GM19035 (cell line): ENCODE data around the gene TRAF6.
"Not testable (repeated sequence)": the region's sequence is repeated elsewhere in the genome, so short reads cannot be mapped to it uniquely, and the experiment has no call there.

Experiments used
- ATAC-seq: cut with Tn5 transposase; IDR thresholded peaks from one replicate; pipeline ENCODE4 v1.9.1; 2021; ENCODE audit not compliant: unreplicated experiment

Gene TRAF6

DNA sequence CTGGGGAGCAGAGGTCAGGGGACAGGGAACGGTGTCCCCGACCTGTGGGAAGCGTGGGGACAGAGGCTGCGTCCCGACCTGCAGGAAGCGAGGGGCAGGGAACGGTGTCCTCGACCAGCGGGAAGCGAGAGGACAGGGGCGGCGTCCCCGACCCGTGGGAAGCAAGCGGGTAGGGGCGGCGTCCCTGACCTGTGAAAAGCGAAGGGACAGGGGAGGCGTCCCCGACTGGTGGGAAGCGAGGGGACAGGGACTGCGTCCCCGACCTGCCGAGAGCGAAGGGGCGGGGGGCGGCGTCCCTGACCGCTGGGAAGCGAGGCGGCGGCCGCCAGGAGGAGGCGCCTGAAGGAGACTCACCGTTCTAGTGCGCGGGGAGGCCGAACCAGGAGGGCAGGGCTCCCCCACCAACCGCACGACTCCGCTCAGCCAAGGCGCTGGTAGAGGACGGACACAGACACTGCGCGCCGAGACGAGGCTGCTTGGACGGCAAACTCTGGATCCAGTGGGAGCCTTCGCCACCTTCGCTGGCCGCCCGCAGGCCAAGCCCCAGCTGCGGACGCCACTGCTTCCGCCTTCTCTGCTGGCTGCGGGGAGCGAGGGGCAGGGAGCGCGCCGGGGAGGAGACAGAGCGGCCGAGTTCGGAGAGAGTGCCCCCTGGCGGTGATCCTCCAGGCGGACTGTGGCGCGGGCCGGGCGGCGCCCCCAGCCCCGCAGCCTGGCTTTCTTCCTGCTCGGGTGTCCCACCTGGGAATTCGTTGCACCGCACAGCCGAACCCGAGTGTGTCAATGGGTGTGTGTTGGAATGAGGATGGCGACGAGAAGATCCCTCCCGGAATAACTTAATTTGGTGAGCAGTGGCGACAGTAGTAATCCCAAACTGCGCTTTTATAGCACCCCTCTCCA is at the start of gene TRAF6:
Gene TRAF6 (minus strand): TSS at position 579 of the 900 bp plus-strand sequence. CDS start 8,757 bp downstream, outside the sequence.
- ATAC-seq = peak; percentile 99

DNA sequence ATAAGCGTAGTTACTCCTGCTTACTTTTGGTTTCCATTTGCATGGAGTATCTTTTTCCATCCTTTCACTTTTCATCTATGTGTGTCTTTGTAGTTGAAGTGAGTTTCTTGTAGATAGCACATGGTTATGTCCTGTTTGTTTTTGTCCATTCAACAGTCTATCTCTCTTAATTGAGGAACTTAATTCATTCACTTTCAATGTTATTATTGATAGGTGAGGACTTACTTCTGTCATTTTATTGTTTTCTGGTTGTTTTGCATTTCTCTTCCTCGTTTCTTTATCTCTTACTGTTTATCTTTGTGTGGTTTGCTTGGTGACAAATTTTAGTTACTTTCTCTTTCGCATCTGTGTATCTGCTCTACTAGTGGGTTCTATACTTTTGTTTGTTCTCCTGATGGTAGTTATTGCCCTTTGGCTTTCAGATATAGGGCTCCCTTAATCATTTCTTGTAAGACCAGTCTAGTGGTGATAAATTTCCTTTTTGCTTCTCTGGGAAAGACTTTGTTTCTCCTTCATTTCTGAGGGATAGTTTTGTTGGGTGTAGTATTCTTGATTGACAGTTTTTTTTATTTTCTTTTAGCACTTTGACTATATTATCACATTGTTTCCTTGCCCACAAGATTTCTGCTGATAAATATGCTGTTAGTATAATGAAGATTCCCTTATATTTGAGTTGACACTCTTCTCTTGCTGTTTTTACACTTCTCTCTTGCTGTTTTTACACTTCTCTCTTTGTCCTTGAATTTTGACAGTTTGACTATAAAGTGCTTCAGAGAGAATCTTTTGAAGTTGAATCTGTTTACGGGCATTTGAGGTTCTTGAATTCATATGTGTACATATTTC is 48.7 kb upstream of the TRAF6 start:
- peak; percentile 91 for ATAC-seq

DNA sequence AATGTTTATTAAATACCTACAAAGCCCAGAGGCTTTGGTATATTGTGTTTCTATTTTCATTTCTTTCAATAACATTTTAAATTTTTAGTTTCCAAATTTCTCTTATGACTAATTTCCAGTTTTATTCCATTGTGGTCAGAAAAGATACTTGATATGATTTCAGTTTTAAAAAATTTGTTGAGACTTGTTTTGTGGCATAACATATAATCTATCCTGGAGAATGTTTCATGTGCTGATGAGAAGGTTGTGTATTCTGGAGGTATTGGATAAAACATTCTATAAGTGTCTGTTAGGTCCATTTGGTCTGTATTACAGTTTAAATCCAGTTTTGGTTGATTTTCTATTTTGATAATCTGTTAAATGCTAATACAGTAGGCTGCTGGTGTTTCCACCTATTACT is 47.9 kb upstream of the TRAF6 start:
- ATAC-seq = no peak

- ATAC-seq = not testable (repeated sequence)
Observed at GRCh38 chr11:36557390-36557789, 47.3 kb upstream of the TRAF6 start.

DNA sequence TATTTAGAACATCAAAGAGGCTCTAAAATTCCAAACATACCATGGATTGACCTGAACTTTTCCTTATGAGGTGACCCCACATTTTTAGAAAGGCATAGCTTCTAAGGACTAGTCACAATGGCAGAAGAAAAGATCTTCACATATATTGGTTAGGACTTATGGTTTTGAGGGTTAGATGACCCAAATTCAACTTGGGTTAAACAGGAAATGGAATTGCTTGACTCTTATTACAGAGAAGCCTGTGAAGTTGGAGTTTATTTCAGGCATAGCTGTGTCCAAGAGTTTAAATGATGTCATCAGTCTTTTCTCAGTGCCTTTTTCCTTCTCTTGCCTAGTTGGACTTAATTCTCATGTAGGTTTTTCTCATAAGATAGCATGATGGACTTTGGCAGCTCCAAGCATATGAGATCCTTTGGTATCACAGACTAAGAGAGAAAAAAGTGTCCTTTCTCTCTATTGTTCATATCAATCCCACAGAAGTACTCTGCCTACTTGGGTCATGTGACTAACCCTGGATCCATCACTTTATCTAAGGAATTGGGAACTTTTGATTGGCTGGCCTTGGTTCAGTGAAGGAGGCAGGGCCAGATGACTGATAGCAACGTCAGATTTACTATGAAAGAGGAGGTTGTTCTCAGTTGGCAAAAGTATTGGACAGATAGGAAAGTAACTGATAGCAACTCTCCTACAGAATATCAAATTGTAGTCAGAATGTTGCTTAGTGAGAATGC is 40.5 kb upstream of the TRAF6 start:
- ATAC-seq = no peak

- peak; percentile 98 for ATAC-seq
Observed at GRCh38 chr11:36540998-36541397, 30.9 kb upstream of the TRAF6 start.

- no peak for ATAC-seq
Observed at GRCh38 chr11:36534276-36534840, 24.3 kb upstream of the TRAF6 start.

- no peak for ATAC-seq
Observed at GRCh38 chr11:36532941-36533601, 23.0 kb upstream of the TRAF6 start.

DNA sequence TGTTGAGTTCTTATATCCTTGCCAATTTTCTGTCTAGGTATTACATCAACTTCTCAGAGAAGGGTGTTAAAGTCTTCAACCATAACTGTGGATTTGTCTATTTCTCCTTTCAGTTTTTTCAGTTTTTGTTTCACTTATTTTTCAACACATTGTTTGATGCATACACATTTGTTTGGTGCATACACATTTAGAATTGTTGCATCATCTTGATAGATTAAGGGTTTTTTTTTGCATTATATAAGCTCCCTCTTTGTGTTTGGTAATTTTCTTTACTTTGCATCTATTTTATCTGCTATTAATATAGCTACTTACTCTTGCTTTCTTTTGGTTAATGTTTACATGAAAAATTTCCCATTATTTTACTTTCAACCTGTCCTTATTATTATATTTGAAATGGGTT is 20.8 kb upstream of the TRAF6 start:
- no peak for ATAC-seq

- ATAC-seq = no peak
Observed at GRCh38 chr11:36513965-36514364, 3.9 kb upstream of the TRAF6 start.

- ATAC-seq = no peak
Observed at GRCh38 chr11:36512016-36512415, 1.9 kb upstream of the TRAF6 start.

- not testable (repeated sequence) for ATAC-seq
Observed at GRCh38 chr11:36511062-36511461, 990 bp upstream of the TRAF6 start.

DNA sequence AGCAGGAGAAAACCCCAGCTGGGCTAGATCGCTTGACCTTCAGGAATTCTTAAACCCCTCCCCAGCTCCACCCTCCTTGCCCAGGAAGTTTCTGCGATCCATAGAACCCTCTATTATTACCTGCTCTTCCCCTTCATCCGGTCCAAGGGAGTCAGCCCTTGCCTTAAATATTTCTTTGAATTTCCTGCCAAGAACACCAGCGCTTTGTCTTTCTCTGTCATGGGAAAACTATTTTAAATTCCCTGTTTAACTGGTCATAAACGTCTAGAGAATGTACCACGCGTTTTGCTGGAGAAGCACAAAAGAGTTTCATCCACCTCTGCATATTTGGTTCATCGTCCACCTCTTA is 496 bp upstream of the TRAF6 start:
- no peak for ATAC-seq

- peak; percentile 10 for ATAC-seq
Observed at GRCh38 chr11:36509201-36509639, 852 bp downstream of the TRAF6 start.

DNA sequence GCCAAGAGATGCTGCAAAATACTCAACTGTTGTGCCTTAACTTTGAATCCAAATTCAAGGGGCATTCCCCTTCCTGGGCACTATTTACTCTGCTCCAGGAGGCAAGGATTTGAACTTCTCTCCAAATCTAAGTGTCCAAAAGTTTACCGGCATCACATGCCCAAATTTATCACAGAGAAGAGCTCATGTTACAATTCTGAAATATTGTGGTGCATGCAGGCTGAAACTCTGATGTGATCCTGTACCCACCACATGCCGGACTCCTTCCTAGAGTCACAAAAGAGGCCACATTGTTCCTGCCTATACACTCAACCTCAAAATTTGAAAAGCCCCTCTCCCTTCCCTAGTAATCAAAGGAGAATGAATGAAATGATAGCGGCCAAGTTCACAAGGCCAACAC is 1.3 kb downstream of the TRAF6 start:
- no peak for ATAC-seq

DNA sequence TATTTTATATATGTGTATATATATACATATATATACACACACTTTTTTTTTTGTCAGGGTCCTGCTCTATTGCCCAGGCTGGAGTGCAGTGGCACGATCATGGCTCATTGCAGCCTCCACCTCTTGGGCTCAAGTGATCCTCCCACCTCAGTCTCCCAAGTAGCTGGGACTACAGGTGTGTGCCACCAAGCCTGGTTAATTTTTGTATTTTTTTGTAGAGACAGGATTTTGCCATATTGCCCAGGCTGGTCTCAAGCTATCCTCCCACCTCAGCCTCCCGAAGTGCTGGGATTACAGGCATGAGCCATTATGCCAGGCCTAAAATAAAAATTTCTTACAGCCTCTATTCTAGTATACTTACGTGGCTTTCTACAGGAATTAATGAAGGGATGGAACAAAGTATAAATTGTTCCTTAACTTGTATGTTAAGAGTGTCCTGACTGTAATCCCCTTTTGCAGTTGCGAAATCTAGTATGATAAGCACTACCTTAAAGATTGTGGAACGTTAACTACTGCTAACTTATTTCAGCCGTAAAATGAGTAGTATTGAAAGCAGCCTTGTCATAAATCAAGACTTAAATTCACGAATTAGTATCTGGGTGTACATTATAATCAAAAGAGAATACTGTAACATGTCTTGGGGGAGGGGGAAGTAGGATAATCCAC is 2.1 kb downstream of the TRAF6 start:
- no peak for ATAC-seq

- no peak for ATAC-seq
Observed at GRCh38 chr11:36501236-36501635, 8.8 kb downstream of the TRAF6 start.

DNA sequence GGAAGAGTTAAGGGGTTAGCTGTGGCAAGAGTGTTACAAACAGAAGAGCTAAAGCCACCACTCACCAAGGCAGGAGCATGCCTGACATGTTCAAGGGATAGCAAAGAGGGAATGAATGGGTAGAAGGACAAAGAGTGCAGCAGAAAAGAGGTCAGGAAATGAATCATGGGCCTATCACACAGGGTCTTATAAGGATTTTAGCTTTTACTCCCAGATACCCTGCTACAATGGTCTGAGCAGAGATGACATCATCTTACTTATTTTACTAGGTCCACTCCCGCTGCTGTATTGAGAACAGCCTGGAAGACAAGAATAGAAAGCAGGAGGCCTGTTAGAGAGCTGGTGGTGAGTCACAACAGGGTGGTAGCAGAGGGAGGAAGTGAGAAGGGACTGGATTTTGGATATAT is 9.8 kb downstream of the TRAF6 start:
- ATAC-seq = peak; percentile 83

DNA sequence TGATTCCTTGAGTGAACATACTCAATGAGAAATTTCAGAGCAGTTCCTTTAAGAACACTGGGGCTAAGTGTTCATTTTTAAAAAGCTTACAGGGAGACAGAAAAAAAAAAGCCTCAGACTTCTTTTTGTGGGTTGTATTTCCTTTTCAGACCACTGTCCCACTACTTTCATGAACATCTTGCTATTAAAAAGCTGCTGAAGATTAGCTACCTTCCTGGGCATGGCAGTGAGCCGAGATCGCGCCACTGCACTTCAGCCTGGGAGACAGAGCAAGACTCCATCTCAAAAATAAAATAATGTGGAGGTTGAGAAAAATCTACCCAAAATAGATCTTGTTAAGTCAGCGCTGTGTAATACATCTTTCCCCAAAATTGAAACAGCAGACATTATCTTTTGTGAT is 10.8 kb downstream of the TRAF6 start:
- ATAC-seq = no peak

DNA sequence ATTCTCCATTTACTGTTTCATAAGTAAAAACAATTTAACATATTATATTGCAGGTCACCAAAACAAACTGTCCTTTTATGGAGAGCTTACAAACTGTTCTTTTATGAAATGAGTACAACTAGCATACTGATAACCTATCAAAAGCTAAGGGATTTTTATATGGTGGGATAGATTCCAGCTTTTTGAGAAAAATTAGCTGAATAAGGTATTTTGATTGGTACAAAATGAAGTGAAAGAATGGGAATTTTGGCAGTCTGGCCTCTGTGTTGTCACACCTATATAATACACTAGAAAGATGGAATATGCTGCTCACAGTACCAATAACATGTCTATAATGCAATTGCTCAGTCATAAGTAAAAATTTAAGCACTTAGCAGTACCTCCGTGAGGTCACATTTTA is 11.4 kb downstream of the TRAF6 start:
- ATAC-seq = no peak
